Astrocyte (in vitro differentiated cells and primary cell): Measurements from ENCODE around the gene SCAPER. TPM values are rescaled to one million over a fixed set of nuclear protein-coding genes. Genes with fewer than 3 reads are reported as not detected.

ENCODE experiments used
- DNase-seq: peaks from one replicate; pipeline ENCODE4 v3.0.0-alpha.2; 2010; ENCODE audit warnings: low read depth
- FAIRE-seq: peaks from 2 replicates; lab custom pipeline; 2011; peaks lifted over from hg19 to GRCh38; lab: Jason Lieb, UNC
- H2AFZ ChIP-seq: 2 replicates; pipeline ENCODE4 v1.6.0; 2012; ENCODE audit warnings: low read depth, low read length, inconsistent platforms
- H3K27ac ChIP-seq: 2 replicates; pipeline ENCODE4 v1.5.1; 2011; ENCODE audit warnings: low read depth, low read length, inconsistent platforms
- H3K27me3 ChIP-seq: 2 replicates; pipeline ENCODE4 v1.6.0; 2011; ENCODE audit warnings: low read length, inconsistent platforms; ENCODE audit not compliant: insufficient read depth
- H3K36me3 ChIP-seq: 2 replicates; pipeline ENCODE4 v1.5.1; 2011; ENCODE audit warnings: low read length, inconsistent platforms; ENCODE audit not compliant: insufficient read depth
- H3K4me1 ChIP-seq: 2 replicates; pipeline ENCODE4 v1.5.1; 2011; ENCODE audit warnings: low read length, inconsistent platforms; ENCODE audit not compliant: insufficient read depth
- H3K4me2 ChIP-seq: 2 replicates; pipeline ENCODE4 v1.6.0; 2012; ENCODE audit warnings: low read length, inconsistent platforms
- H3K4me3 ChIP-seq: 2 replicates; pipeline ENCODE4 v1.5.1; 2011; ENCODE audit warnings: low read depth, mild to moderate bottlenecking, low read length, inconsistent platforms; ENCODE audit not compliant: insufficient read depth
- H3K79me2 ChIP-seq: 2 replicates; pipeline ENCODE4 v1.6.0; 2012; ENCODE audit warnings: mild to moderate bottlenecking, low read length, inconsistent platforms; ENCODE audit not compliant: insufficient read depth
- H3K9ac ChIP-seq: 2 replicates; pipeline ENCODE4 v1.6.0; 2012; ENCODE audit warnings: mild to moderate bottlenecking, low read length, inconsistent platforms
- H3K9me3 ChIP-seq: 2 replicates; pipeline ENCODE4 v1.5.1; 2012; ENCODE audit warnings: low read depth, mild to moderate bottlenecking, low read length, inconsistent platforms; ENCODE audit not compliant: insufficient read depth
- H4K20me1 ChIP-seq: 2 replicates; pipeline ENCODE4 v1.6.0; 2012; ENCODE audit warnings: low read length, inconsistent platforms; ENCODE audit not compliant: insufficient read depth
- H3K27ac Mint-ChIP-seq: one replicate; pipeline ENCODE4 v1.8.0; 2021; ENCODE audit warnings: mild to moderate bottlenecking, mixed read lengths; ENCODE audit not compliant: unreplicated experiment
- H3K27me3 Mint-ChIP-seq: one replicate; pipeline ENCODE4 v1.8.0; 2021; ENCODE audit warnings: low read depth, mixed read lengths; ENCODE audit not compliant: unreplicated experiment
- H3K36me3 Mint-ChIP-seq: one replicate; pipeline ENCODE4 v1.8.0; 2021; ENCODE audit warnings: low read depth, mixed read lengths; ENCODE audit not compliant: unreplicated experiment
- H3K4me1 Mint-ChIP-seq: one replicate; pipeline ENCODE4 v1.8.0; 2021; ENCODE audit warnings: low read depth, mixed read lengths; ENCODE audit not compliant: unreplicated experiment
- H3K4me3 Mint-ChIP-seq: one replicate; pipeline ENCODE4 v1.8.0; 2021; ENCODE audit warnings: mild to moderate bottlenecking, moderate library complexity, mixed read lengths; ENCODE audit not compliant: unreplicated experiment
- H3K9me3 Mint-ChIP-seq: one replicate; pipeline ENCODE4 v1.8.0; 2021; ENCODE audit warnings: mild to moderate bottlenecking, mixed read lengths; ENCODE audit not compliant: unreplicated experiment
- EZH2 ChIP-seq: IDR thresholded peaks from 2 replicates; pipeline ENCODE4 v1.6.1; 2012; ENCODE audit warnings: mild to moderate bottlenecking, low read length, inconsistent platforms; ENCODE audit not compliant: insufficient read depth
- total RNA-seq: library from RNA; stranded (reverse); gene quantifications from 2 replicates; pipeline ENCODE4 v1.2.1, GENCODE V29; 2021
- TF ChIP-seq, protein P1 (sequence below): IDR thresholded peaks from 2 replicates; pipeline ENCODE4 v1.5.1; 2011; ENCODE audit warnings: low read depth, mild to moderate bottlenecking, inconsistent platforms, low read length, moderate library complexity; ENCODE audit not compliant: insufficient read depth

SCAPER gene
- total RNA-seq, 1 donor from 2014 or later = 8.6 TPM

DNA sequence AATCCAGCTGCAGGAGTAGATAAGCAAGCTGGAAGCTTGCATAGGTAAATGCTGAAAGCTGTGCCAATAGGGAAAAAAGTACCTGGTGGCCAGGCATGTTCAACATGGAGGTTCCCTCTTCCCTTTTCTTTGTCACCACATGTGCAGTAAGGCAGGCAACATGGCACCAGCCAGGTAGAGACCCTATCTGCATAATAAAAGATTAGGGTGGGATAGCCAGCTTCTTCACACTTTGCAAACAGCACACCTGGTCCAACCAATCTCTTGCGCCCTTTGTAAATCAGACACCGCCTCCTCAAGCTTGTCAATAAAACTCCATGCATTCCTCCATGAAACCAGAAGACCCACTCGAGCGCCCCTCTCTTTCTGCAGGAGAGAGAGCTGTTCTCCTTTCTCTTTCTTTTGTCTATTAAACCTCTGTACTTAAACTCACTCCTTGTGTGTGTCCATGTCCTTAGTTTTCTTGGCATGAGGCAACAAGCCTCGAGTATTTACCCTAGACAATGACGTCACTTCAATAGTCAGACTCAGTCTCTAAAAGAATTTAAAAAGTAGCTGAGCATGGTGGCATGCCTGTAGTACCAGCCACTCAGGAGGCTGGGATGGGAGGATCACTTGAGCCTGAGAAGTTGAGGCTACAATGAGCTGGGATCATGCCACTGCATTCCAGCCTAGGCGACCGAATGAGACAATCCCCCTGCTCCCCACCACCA lies 256.3 kb downstream of the SCAPER start:
- H3K4me2 ChIP-seq = no peak overlapping the region
- no peaks in the 10 kb centered on the region for H3K79me2 ChIP-seq
- H4K20me1 ChIP-seq = no peaks in the 10 kb centered on the region
- FAIRE-seq (no peak), DNase-seq (no peak)
- no peaks in the 10 kb centered on the region for H3K9me3 ChIP-seq
- TF ChIP-seq, protein P1, sequence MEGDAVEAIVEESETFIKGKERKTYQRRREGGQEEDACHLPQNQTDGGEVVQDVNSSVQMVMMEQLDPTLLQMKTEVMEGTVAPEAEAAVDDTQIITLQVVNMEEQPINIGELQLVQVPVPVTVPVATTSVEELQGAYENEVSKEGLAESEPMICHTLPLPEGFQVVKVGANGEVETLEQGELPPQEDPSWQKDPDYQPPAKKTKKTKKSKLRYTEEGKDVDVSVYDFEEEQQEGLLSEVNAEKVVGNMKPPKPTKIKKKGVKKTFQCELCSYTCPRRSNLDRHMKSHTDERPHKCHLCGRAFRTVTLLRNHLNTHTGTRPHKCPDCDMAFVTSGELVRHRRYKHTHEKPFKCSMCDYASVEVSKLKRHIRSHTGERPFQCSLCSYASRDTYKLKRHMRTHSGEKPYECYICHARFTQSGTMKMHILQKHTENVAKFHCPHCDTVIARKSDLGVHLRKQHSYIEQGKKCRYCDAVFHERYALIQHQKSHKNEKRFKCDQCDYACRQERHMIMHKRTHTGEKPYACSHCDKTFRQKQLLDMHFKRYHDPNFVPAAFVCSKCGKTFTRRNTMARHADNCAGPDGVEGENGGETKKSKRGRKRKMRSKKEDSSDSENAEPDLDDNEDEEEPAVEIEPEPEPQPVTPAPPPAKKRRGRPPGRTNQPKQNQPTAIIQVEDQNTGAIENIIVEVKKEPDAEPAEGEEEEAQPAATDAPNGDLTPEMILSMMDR = no peak
- TF ChIP-seq EZH2 = no peak
- H3K27me3 ChIP-seq = no peaks in the 10 kb centered on the region
- H3K9ac ChIP-seq = no peak overlapping the region
- no peaks in the 10 kb centered on the region for H3K27me3 Mint-ChIP-seq
- no peak overlapping the region for H3K4me3 ChIP-seq
- no peaks in the 10 kb centered on the region for H3K36me3 ChIP-seq
- no peaks in the 10 kb centered on the region for H3K4me1 ChIP-seq
- no peak overlapping the region for H3K27ac ChIP-seq
- no peak overlapping the region for H2AFZ ChIP-seq
- H3K4me1 Mint-ChIP-seq = no peaks in the 10 kb centered on the region
- no peak overlapping the region for H3K4me3 Mint-ChIP-seq
- peaks cover 6% of the 10 kb centered on the region for H3K36me3 Mint-ChIP-seq
- no peak overlapping the region for H3K27ac Mint-ChIP-seq
- H3K9me3 Mint-ChIP-seq = peaks cover 4% of the 10 kb centered on the region

DNA sequence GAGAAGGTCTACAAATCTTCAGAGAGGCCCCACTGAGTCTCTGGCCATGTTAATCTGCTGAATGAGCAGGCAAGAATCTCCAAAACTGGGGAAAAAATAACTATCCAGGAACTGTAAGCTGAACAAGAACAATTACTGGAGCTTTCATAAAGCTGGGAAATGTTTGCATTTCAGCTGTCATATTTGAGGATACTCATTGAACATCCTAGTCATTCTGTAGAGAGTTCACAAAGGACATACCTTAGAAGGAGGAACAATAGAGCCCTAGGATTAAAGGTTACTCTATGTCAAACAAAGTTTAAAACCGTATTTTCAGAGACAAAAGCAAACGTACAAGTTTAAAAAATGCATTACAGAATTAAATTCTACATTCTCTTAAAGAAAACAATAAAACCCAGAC lies 257.5 kb downstream of the SCAPER start:
- no peaks in the 10 kb centered on the region for H3K27me3 ChIP-seq
- H3K27ac Mint-ChIP-seq = no peak overlapping the region
- no peak overlapping the region for H3K4me3 ChIP-seq
- no peak for TF ChIP-seq EZH2
- TF ChIP-seq, protein P1 = no peak
- no peaks in the 10 kb centered on the region for H3K36me3 Mint-ChIP-seq
- H3K79me2 ChIP-seq = no peaks in the 10 kb centered on the region
- no peaks in the 10 kb centered on the region for H3K4me1 Mint-ChIP-seq
- no peaks in the 10 kb centered on the region for H3K9me3 ChIP-seq
- H3K36me3 ChIP-seq = no peaks in the 10 kb centered on the region
- H4K20me1 ChIP-seq = no peaks in the 10 kb centered on the region
- no peaks in the 10 kb centered on the region for H3K27me3 Mint-ChIP-seq
- H3K4me3 Mint-ChIP-seq = no peak overlapping the region
- FAIRE-seq (no peak), DNase-seq (no peak)
- no peak overlapping the region for H3K27ac ChIP-seq
- H3K9me3 Mint-ChIP-seq = peaks cover 1% of the 10 kb centered on the region
- H3K4me1 ChIP-seq = no peaks in the 10 kb centered on the region
- H2AFZ ChIP-seq = no peak overlapping the region
- no peak overlapping the region for H3K4me2 ChIP-seq
- H3K9ac ChIP-seq = no peak overlapping the region

DNA sequence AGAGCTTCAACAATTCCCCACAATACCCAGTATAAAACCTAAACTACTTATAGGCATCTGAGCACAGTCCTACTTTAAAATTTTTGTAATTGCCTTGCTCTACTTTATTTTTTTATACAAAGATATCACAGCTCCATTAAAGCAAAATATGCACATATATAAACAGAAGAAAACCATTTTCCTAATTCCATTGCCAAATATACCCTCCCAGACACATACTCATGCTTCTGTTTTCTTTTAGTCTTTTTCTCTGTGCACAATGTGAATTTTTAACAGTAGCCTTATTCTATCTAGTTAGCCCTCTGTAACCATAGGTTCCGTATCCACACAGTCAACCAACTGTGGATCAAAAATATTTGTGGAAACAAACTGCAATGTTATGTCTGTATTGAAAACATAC lies 260.5 kb downstream of the SCAPER start:
- no peak overlapping the region for H3K4me3 Mint-ChIP-seq
- FAIRE-seq (no peak), DNase-seq (no peak)
- no peak overlapping the region for H3K27ac ChIP-seq
- H3K36me3 ChIP-seq = no peaks in the 10 kb centered on the region
- H3K4me1 Mint-ChIP-seq = no peaks in the 10 kb centered on the region
- no peak overlapping the region for H3K4me2 ChIP-seq
- no peaks in the 10 kb centered on the region for H3K27me3 ChIP-seq
- H3K4me3 ChIP-seq = no peak overlapping the region
- no peaks in the 10 kb centered on the region for H3K79me2 ChIP-seq
- TF ChIP-seq, protein P1 = no peak
- no peak for TF ChIP-seq EZH2
- no peaks in the 10 kb centered on the region for H3K36me3 Mint-ChIP-seq
- H3K4me1 ChIP-seq = no peaks in the 10 kb centered on the region
- H3K9ac ChIP-seq = no peak overlapping the region
- no peaks in the 10 kb centered on the region for H3K27me3 Mint-ChIP-seq
- no peak overlapping the region for H2AFZ ChIP-seq
- H3K9me3 Mint-ChIP-seq = peaks cover 1% of the 10 kb centered on the region
- no peak overlapping the region for H3K27ac Mint-ChIP-seq
- H3K9me3 ChIP-seq = no peaks in the 10 kb centered on the region
- H4K20me1 ChIP-seq = no peaks in the 10 kb centered on the region
